PC-9 (cell line): Measurements from ENCODE around the gene ROPN1.

Experiments
- EZH2 ChIP-seq: fragments of 200-600 bp; sonication (generic); IDR thresholded peaks from 2 replicates; pipeline ENCODE4 v1.8.0; 2017; ENCODE audit warnings: antibody characterized with exemption, low read depth
- TF ChIP-seq, protein P1 (sequence below): fragments of 200-600 bp; sonication (generic); conservative IDR thresholded peaks from 2 replicates; pipeline ENCODE4 v1.6.1; 2017; ENCODE audit warnings: mixed run types, antibody characterized with exemption, mild to moderate bottlenecking, moderate library complexity

DNA sequence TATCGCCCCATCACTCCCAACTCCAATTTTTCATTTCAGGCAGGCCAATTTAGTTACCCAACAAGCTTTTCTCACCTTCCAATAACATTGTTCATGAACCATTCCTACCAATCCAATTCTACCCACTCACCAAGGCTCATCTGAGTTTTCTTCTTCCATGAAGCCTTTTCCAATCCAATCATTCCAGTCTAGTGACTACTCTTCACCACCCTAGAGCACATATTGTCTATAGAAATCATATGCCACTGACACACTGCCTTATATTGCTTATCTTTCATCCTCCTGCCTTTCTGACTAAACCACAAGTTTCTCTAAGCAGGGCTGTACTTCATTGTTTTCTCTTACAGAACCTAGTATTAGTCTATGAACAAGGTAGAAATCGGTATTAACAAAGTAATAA, 42.3 kb downstream of the ROPN1 start:
- TF ChIP-seq, protein P1, sequence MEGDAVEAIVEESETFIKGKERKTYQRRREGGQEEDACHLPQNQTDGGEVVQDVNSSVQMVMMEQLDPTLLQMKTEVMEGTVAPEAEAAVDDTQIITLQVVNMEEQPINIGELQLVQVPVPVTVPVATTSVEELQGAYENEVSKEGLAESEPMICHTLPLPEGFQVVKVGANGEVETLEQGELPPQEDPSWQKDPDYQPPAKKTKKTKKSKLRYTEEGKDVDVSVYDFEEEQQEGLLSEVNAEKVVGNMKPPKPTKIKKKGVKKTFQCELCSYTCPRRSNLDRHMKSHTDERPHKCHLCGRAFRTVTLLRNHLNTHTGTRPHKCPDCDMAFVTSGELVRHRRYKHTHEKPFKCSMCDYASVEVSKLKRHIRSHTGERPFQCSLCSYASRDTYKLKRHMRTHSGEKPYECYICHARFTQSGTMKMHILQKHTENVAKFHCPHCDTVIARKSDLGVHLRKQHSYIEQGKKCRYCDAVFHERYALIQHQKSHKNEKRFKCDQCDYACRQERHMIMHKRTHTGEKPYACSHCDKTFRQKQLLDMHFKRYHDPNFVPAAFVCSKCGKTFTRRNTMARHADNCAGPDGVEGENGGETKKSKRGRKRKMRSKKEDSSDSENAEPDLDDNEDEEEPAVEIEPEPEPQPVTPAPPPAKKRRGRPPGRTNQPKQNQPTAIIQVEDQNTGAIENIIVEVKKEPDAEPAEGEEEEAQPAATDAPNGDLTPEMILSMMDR: no peak
- TF ChIP-seq EZH2: no peak
